SW 1271 (cell line): Measurements from ENCODE around the gene ARSB.

ENCODE experiments used
- DNase-seq, 2 experiments: peaks; one replicate each; lab custom pipeline; 2025; lab: John Stamatoyannopoulos, UW

The ARSB gene

DNA sequence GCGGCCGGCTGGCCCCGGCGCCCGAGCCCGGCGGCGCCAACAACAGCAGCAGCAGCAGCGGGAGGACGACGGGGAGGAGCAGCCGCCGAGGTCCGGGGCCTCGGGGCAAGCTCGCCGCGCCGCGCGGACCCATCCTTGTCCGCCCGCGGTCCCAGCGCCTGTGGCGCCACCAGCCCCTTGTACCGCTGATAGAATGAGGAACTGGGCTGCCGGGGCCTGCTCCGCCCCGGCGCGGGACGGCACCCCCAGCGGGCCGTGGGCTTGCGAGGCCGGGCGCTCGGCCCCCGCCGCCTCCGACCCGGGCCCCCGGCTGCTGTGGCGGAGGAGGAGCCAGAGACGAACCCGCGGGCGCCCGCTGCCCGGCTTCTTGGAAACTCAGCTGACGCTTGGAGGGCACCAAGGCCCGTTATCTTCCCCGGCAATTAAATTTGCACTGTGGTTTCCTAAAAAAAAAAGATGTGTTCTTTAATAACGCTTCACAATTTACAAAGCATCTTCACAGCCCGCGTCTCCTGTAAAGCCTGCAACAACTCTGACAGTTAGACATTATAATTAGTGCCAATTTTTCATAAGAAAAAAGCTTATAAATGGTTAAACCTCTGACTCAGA is at the start of gene ARSB:
ARSB (minus strand) TSS at position 195 of the 609 bp plus-strand sequence; CDS start at position 133, 62 bp downstream.
- DNase-seq, result peak in 1 of 2 experiments; percentile 68

DNA sequence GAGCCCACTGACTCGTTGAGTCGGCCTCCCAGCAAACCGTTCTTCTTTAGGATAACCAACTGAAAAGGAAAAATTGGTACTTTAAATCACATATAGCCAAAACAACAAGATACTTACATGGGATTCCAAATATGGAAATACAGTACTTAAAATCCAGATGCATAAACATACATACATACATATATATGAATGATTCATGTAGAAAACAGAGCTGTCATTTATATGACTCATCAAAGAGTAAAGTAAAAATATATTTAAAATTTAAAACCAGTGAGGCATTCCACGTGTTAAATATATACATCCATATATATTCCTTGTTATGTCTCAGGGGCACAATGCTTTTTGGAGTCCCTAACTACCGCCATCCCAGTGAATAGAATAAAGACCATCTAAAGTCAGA is 47.7 kb upstream of the ARSB start:
- DNase-seq, result no peak

DNA sequence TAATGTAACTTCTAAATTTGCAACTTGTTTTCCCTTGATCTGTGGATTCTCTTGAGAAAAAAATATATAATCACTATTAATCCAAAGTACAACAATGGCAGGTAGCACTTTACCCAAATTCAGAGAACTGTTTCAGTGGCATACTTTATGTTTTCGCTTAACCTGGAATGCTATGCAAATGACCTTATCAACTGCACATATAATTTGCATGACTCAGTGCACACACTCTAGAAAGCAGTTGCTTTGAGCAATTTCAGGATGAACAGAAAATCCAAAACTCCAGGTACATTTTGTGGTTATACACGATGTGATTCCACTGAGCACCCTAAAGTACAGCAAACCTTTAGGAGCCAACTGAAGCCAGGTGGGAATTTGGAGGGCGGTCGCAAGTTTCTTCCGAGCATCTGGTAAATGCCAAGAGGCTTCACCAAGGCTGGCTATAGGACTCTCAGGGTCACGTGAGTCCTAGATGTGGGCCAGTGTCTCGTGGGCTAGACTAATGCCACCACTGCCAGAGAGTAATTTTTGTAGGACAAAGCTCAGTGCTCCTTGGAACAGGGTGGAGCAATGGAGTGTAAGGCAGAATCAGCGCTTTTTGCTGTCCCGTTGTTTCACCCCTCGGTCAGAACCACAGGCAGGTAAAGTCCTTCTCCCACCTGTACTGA is 47.1 kb upstream of the ARSB start:
- DNase-seq, result no peak

DNA sequence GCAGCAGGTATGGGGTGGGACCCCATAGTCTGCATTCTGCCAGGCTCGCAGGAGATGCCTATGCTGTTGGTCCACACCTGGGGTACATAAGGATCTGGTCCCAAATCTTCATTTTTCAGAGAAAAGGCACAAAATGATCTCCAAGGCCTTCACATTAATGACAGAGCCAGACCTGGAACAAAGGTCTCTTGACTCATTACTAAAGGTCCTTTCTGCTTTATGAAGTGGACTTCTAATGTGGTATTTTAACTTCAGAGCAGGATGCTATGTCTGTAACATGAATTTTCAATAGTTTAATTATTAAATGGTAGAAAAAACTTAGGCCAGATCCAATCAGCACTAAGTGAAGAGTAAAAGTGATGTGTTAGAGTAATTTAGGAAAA is 46.4 kb upstream of the ARSB start:
- DNase-seq, result no peak

DNA sequence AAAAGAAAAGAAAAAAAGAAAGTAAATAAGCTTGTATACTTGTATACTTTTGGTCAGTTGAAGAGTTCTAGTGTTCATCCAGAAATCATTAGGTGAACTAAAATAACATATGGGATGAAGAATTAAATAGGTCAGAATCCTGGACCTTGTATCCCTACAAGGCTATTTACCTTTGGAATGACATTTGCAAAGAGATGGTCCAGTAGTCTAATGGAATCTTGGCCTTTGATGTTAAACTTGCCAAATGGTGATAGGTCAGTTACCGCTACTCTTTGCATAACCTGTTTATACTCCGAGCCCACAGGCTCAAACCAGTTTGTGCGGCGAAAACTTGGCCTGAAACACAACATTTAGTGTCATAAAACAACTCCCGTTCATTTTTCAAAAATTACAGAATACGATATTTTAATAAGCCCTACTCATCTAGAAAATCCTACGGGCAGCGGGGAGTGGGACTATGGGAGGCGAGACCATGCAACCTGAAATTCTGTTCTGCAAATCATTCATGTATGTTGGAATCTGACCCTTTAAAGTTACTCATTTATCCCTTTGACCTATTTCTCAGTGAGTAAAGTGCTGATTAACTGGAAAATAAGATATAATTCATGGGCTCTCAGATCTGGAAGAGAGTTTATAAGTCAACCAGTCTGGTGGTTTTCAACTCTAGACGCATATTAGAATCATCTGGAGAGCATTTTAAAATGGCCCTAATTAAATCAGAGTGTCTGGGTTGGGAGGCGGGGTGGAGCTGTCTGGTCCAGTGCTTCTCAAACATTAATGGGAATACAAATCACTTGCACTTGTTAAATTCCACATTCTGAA is 45.8 kb upstream of the ARSB start:
- no peak for DNase-seq

DNA sequence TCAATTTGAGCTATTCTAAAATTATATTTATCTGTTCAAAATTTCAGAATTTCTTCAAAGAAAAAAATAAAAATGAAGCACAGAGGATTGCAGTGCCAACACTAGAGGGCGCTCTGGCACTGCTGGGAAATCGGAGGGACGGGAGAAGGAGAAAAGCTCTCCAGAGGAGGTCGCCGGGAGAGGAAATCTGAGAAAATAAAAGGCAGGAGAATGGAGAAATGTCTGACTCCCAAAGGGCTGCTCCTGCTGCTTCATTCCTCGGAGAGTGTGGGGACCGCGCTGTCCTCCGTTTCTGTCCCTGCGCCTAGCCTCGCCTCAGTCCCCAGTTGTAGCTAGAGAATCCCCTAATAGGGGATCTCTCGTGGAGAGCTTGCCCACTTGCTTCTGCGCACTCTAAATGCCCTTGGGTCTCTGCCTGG is 40.0 kb upstream of the ARSB start:
- peak; percentile 34 to 71 for DNase-seq

DNA sequence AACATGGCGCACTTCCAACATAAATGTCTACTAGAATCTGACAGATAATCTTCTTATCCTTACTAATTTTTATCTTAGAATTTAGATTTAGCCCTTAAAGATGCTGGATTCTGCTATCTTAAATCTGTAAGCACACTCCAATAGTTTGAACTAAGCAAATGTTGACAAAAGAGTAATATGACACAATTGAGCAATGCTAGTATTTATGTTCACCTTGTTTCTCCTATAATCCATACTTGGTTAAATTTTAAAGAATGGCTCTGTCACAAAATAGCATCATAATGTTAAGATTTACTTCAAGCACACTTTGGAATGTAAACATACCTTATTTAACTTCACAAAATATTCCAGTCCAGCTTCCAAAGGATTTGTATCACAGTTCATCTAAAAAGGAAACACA is 38.8 kb upstream of the ARSB start:
- no peak for DNase-seq

DNA sequence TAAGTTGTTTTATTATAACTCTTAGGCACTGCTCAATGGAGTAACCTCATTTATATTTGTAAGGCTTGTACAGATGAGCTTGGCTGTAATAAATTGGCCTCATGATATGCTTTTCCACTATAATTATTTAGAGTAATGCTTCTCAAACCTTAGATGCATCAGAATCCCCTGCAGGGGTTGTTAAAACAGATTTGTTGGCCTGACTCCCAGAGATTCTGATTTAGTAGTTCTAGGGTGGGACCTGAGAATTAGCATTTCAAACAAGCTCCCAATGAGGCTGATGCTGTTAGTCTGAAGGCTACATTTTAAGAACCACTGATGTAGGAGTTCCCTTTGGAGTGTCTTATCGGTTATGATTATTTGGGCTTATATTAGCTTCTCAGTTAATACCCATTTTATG is 38.2 kb upstream of the ARSB start:
- no peak for DNase-seq

DNA sequence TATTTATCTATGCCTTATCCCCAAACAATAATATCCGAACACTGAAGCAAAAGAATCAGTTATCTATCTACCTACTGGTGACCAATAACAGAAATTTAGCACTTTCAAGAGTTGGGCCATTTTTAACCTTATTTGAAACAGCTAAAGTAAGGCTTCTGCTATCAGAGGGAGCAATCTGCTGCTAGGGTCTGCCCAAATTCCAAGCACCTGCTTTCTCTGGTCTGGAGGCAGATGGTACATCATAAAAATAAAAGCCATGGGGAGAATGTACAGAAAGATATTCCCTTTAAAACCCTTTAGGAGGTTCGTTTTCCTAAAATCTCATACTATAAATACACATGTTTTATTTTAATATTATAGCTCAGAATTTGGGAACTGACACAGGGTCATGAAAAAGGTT is 37.7 kb upstream of the ARSB start:
- no peak for DNase-seq

DNA sequence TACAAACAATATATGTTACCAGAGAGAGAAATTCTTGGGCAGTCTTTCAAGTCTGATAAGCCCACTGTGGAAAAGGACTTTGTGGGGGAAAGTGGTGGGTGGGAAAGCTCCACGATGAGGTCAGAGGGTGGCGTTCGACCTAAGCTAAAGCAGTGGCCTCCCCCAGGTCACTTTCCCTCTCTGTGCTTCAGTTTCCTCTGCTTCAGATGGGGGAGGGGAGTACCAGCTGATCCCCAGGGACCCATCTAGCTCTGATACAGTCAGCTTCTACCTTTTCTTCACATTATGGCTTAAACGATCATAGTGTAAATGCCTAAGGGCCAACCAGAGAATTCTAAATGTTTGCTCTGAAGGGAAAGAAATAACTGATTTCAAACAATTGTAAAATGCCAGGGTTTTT is 36.6 kb upstream of the ARSB start:
- no peak for DNase-seq

DNA sequence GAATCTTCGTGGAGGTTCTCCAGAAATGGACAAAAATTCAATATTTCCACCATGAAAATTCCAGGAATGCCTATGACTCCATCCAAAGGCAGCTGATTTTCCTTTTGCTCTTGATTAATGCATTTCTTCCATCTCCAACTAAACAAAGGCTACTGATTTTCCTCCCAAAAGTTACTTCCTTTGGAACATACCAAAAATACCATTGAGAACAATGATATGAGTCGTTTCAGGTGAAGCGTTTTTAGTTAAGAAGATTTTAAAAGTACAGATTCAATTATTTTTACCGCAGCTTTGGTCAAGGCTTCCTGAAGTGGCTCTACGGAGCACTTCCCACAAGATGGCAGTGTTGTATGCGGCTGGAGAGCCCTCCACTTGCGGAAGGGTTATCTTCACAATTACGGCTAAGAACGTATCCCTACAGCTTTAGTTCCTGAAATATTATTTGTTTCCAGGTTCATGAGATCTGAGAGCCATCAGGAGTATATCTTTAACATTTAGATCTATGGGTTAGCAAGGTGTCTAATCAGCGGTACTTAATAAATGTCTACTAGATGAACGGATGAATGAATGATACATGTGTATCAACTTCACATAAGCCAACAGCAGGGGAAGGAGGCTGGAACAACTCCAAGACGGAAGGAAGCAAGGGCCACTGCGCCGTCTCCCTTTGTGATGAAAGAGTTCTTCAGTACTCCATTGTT is 35.9 kb upstream of the ARSB start:
- DNase-seq, result peak; percentile 10 to 49

DNA sequence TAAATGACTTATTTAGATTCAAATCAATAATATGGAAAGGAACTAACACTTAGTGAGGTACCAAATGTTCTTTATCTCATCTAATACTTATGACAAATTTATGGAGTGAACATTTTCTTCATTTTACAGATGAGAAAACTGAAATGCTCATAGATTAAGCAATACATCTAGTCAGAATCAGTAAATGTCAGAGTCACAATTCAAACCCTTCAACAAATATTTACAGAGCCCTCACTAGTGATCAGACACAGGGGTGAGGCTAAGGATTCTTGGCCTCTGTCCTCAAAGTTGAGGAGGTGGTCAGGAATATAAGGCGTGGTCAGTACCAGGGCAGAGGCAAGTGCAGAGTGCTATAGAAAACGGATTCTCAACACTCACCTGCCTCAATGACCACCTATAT is 29.5 kb upstream of the ARSB start:
- DNase-seq, result no peak

DNA sequence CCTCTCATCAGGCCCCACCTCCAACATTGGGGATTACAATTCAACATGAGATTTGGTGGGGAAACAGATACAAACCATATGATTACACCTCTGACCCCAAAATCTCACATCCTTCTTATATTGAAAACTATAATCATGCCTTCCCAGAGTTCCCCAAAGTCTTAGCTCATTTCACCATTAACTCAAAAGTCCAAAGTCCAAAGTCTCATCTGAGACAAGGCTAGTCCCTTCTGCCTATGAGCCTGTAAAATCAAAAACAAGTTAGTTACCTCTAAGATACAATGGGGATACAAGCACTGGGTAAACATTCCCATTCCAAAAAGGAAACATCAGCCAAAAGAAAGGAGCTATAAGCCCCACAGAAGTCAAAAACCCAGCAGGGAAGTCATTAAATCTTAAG is 26.8 kb upstream of the ARSB start:
- DNase-seq, result no peak

DNA sequence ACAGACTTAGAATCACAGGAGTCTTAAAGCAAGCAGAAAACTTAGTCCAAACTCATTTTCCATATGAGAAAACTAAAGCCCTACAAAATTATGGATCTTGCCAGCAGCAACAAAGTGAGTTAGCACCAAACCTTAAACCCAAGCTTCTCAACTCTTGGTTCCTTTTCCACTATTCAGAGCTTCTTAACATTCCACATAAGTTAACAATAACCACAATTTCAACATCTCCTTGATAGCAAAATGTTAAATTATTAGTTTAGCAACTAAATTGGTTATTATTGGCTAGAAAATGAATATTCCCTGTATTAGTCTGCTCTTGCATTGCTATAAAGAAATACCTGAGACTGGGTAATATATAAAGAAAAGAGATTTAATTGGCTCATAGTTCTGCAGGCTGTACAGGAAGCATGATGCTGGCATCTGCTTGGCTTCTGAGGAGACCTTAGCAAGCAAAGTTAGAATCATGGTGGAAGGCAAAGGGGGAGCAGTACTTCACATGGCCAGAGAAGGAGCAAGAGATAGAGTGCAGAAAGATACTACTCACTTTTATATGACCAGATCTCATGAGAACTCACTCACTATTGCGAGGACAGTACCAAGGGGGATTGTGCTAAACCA is 26.2 kb upstream of the ARSB start:
- no peak for DNase-seq

DNA sequence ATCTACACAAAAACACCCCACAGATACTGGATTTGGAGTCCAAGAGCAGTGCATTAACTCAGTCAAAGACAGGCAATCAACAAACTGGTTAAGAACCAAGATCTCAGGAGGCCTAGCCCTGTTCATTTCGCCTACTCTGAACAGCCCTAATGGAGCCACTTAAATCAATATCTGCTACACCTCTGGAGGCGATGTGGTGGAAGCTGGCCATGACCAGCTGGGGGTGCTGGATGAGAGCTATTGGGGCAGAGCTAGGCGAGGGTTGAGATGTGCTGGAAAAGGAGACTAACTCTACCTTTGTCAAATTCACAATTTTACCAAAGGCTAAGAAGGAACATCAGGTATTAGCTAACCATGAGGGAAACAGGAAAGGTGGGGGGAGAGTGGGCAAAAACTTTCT is 23.3 kb upstream of the ARSB start:
- no peak for DNase-seq

DNA sequence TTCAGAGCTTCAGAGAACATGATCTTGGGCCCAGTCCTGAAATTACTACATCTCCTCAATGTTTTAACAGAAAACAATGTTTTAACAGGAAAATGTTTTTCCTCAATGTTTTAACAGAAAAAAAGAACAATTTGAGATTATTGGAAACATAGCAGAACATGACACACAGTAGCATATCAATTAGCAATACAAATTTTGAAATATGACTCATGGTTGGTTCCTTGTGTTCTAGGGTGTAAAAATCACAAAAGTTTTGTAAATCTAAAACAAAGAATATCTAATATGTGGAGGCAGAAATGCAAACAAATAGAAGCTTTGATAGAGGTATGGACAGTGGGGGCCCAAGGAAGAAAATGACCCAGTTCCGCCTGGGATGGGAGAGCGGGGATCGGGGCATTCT is 22.8 kb upstream of the ARSB start:
- DNase-seq, result no peak

DNA sequence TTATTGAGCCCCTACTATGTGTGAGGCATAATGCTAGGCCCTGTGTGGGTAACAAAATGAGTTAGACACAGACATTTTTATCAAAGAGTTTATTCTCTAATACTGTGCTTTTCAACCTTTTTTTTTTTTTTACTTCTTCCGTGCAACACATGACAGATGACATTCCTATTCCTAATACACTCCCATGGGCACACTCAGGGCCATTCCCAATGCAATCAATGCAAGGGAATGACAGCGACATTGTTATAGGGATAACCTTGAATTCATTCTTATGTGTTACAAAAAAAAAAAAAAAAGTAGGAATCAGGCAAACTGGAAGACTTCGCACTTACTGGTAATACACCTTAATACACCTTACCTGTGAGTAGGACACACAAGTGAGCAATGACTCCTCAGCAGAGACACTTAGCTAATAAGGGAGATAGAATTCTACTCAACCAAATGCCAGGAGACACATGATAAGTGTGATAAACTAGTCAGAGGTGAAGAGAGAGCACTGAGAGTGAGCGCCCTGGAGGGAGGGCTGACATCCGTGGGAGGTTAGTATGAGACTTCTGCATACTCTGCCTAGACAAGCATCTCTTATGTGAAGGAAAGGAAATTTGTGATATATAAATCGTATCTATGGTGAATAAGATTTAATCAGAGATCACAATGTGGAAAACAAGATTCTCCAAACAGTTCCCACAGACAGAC is 21.0 kb upstream of the ARSB start:
- DNase-seq, result no peak

DNA sequence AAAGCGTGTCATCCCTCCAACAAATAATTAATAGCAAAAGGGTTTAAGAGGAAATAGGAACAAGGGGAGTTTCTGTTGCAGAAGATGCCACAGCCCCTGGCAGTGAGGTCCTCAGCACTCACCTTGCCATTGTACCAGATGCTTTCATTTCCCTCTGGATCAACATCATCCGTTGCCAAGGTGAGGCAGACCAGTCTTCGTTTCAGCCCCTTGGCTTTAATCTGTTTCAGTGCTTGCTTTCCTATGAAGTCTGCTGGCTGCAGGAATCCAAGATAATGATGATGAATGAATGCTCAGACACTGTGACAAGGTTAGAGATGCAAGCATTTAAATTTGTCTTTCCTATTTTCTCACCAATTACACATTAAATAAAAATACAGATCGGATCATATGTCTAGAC is 20.0 kb upstream of the ARSB start:
- no peak for DNase-seq

DNA sequence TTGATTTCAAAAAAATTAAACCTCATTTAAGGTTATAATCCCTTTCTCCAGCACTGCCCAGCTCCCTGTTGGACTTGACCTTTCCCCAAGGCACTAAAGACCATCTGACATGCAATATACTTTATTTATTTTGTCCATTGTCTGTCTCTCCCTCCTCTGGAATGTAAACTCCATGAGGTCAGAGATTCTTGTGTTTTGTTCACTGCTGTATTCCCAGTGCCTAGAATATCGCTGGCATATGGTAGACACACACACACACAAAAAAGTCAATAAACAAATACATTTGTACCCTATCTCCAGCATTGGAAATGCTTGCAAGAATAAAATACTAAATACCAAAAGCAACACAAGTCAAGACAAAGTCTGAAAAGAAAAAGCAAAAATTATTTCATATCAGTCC is 17.3 kb upstream of the ARSB start:
- no peak for DNase-seq

DNA sequence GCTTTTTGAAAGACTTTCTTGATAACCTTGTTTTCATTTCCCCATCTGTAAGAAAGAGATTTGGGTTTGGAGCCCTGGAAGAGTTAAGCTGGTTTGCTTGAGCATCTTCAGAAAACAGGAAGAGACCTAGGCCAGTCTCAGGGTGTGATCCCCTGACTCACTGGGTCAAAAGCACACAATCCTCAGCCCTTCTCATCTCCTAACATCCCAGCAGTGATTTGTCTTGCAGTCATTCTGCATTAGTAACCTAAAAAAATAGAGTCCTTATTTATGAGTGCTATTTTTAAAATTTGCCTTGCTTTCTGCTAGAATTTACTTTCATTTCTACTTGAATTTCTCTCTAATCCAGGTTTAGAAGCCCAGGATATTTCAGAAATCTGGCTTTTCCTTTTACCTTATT is 16.4 kb upstream of the ARSB start:
- DNase-seq, result no peak

DNA sequence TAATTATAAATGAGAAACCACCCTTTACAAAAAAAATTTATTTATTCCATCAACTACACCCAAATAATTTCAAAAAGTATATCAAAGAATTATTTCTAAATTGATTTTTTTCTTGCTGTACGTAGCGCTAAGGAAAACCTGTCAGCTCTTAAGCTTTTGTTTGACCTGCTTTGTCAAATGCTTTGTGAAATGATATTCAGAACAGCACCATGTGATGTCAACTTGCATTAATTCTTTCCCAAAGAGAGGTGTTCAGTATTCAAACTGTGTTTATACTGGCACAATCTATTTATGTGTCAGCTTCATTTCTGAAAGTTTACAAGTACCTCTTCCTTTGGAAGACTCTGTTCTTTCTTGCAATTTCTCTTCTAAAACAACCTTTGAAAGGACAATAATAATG is 12.0 kb upstream of the ARSB start:
- DNase-seq, result no peak
